ENCODE data around the gene KL.

KL gene

GRCh38 chr13:33016414-33017322 lies at the start of gene KL:
Gene KL (plus strand): TSS chr13:33016423. CDS start chr13:33016441, 18 bp downstream.
- no peak for DNase-seq

GRCh38 chr13:32967584-32968182 lies 48.5 kb upstream of the KL start:
- no peak for DNase-seq

GRCh38 chr13:32968316-32968715 lies 47.9 kb upstream of the KL start:
- no peak for DNase-seq

DNA sequence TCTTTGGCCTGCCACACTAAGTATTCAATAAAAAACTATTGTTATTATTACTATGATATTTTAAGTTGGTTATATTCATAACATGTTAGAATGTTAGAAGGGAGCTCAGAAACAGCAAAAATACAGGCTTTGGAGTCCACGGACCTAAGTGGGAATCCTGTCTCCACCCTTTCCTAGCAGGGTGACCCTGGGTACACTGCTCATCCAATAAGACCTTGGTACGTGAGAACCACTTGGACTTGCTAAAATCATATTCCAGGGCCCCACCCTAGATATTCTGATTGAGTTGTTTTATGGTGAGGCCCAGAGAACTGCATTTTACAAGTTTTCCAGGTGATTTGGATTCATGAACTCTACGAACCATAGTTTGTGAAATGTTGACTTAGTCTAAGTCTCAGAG lies 47.4 kb upstream of the KL start:
- no peak for DNase-seq

DNA sequence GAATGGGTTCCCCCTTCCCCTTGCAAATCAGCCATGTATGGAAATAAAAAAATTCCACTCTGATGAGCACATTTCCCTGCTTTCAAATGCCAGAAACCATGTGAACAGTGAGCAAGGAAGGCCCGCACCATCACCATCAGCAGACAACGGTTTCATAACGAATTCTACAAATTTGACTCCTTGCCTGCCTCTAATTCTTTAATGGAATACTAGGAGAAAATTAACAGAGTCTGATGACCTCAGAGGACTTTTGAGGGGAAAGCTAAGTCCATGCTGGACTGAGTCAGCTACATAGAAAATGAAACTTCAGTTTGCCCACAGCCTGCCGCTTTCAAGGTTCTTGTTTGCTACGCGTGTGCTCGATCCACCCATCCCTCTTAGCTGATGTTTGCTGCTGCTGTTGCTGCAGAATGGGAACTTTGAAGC lies 46.7 kb upstream of the KL start:
- no peak for DNase-seq

GRCh38 chr13:32976056-32976805 lies 40.0 kb upstream of the KL start:
- DNase-seq = no peak

- DNase-seq = no peak
Observed at GRCh38 chr13:32976912-32977311, 39.3 kb upstream of the KL start.

DNA sequence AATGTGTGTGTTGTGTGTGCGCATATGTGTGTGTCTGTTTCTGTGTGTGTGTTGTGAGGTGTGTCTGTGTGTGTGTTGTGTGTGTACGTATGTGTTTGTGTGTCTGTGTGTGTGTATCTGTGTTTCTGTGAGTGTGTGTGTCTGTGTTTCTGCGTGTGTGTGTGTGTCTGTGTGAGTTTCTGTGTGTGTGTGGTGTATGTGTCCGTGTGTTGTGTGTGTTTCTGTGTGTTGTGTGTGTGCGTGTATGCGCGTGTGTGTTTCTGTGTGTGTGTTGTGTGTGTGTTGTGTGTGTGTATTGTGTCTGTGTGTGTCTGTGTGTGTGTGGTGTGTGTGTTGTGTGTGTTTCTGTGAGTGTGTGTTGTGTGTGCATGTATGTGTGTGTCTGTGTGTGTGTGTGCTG lies 38.9 kb upstream of the KL start:
- DNase-seq = no peak

DNA sequence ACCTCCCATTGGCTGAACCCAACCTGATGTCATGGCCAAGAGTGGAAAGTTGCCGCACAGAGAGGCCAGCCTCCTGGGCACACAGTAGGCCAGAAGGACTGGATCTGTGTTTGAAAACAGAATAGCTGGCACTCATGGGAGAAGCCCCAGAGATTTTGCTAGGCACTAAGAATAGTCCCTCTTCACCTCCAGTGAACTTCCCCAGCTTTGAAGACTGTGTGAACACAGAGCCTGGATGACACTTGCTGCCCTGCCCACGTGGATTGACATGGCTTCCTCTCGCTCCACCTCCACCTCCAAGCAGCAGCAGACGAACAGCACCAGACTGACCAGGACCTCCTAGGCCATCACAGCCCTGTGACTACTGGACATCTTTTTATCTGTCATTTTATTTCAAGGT lies 37.9 kb upstream of the KL start:
- no peak for DNase-seq

DNA sequence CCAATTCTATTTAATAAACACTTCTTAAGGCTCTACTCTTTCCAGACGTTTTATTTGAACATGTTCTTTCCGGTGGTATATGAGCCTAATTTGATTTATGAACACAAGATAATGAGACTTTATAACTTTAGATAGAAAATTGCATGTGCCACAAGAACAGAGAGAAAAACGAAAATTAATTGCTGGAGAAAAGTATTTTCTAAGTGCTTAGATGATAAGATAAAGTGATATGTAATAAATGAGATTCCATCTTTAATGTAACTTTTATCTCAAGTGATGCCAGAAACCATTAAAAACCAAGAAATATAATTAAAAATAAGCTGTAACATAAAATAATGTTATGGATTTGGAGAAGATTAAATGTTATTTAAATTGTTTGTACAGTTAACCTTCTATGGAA lies 33.2 kb upstream of the KL start:
- DNase-seq = no peak

DNA sequence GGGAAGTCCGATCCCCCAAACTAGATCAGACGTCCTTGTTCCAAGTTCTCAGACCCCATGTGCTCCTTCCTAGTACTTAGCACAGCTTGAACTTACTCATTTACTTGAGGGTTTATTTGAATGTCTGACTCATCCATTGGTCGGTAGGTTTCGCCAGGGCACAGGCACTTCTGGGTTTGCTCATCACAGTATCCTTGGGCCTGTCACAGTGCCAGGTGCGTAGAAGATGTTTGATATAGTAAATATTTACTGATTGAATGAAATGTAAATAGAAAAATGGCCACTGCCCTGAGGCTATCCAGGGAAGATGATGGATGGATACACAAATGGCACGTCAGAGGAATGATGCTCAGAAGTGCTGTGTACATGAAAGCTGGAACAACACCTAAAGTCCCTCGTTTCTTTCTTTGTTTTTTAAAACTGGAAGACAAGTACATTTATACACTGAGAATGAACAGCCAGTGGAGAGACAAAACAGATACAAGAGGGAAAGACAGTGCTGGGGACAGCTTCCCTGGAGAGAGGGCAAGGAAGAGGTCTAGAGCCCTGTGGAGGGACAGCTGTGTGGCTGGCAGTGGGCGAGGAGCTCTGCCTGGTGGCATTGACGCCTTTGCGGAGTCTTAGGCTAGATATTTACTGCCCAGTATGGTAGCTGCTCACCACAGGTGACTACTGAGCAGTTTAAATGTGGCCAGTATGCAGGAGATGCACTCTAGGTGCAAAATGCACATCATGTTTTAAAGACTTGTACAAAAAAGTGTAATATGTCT lies 31.2 kb upstream of the KL start:
- no peak for DNase-seq

- no peak for DNase-seq
Observed at GRCh38 chr13:32986552-32986951, 29.7 kb upstream of the KL start.

- DNase-seq = no peak
Observed at GRCh38 chr13:32987462-32987861, 28.8 kb upstream of the KL start.

DNA sequence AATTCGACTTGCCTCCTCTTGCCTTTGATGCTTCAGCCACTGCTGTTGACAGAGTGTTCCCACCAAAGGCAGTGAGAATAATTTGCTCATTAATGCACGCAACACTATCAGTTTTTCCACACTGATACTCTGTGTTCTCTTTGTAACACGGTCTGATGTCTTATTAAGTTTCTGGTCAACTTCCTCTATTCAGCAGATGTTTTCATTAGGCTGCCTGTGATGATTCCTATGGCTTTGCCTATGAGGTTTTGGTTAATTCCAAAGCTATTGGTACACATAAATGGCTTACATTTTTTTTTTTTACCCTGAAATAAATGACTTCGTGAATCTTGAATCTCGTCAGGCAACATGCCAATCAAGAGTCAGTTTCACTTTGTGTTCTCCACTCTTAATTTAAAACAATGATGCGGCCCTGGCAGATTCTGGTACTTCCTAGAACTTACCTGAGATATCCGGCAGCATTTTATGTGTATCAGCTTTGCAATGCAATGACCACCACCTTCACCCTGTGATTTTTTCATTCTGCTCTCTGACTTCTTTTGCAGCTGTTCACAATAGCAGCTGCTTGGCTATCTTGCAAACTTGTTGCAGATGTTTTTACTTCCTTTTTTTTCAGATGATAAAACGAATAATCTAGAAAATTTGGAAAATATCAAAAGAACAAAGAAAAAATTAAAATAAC lies 27.5 kb upstream of the KL start:
- DNase-seq = no peak

DNA sequence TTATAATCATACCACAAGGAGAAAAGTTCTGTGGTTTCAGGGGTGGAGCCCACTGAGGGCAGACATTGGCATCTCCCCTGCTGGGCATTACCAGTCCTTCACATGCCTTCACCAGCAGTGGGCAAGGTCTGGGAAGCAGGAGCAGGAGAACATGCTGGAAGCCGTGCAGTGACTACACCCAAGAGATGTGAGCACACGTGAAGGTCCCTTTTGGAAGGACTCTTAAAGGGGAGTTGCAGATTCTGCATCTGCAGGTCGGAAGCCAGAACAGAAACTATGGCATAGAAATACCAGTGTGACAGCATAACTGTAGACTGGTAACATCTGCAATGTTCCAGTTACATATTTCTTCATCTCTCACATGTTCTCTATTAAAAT lies 26.9 kb upstream of the KL start:
- no peak for DNase-seq

- no peak for DNase-seq
Observed at GRCh38 chr13:32989942-32990341, 26.3 kb upstream of the KL start.

GRCh38 chr13:32993145-32993544 lies 23.1 kb upstream of the KL start:
- no peak for DNase-seq

DNA sequence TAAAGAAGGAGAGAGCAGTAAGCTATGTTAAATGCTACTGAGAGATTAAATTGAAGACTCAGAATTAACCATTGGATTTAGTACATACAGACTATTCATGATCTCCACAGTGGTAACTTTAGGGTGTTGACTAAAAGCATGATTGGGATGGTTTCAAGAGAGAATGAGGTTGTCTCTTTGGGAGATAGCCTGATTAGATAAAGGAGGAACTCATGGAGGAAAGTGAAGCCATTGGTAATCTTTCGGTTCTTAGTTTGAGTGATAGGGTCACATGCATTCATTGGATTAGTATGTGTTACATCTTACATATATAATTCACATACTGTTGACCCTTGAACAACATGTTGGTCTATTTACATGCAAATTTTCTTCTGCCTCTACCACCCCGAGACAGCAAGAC lies 18.8 kb upstream of the KL start:
- no peak for DNase-seq

DNA sequence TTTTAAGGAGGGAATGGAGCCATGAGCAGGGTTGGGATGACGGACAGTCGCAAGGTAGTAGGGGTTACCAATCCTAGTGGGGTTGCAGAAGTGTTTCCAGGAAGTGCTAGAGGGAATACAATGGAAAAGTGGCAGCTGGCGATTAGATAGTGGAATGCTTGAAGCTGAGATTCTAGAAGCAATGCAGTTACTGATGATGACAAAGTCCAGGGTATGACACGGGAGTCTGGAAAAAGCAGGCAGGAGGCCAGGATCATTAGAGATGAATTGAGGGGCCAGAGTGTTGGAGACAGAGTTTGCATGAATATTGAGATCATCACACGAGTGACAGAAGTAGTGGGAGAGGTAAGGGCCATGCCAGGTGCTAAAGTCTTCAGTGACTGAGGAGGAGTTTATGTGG lies 17.3 kb upstream of the KL start:
- DNase-seq = no peak

- DNase-seq = no peak
Observed at GRCh38 chr13:33000365-33000764, 15.9 kb upstream of the KL start.

- DNase-seq = no peak
Observed at GRCh38 chr13:33003458-33004019, 12.7 kb upstream of the KL start.

GRCh38 chr13:33004511-33004910 lies 11.7 kb upstream of the KL start:
- DNase-seq = no peak

Data from 8988T (cell line).